K562 (cell line): ENCODE measurements around the gene HMGA1. TPM values are rescaled to one million over a fixed set of nuclear protein-coding genes. Genes with fewer than 3 reads are reported as not detected.

Experiments used
- ATF3 ChIP-seq, 2 experiments: fragments of 450-650 bp in 1 of 2; sonication (generic) in 1 of 2; formaldehyde crosslinking in 1 of 2; IDR thresholded peaks in 1 of 2; conservative IDR thresholded peaks in 1 of 2; 2 replicates each; pipeline versions ENCODE4 v1.6.1 to v1.8.1; 2016 to 2023; ENCODE audit warnings: mild to moderate bottlenecking in 2 of 2, moderate library complexity in 2 of 2, inconsistent platforms in 1 of 2, missing genetic modification reagents in 1 of 2
- CCNT2 ChIP-seq: IDR thresholded peaks from 2 replicates; pipeline ENCODE4 v1.6.1; 2011; ENCODE audit warnings: borderline replicate concordance, low read depth, mild to moderate bottlenecking, moderate library complexity, mixed read lengths, low read length; ENCODE audit not compliant: insufficient read length; ENCODE audit errors: extremely low read depth
- DPF2 ChIP-seq: fragments of 450-650 bp; IDR thresholded peaks from 2 replicates; pipeline ENCODE4 v1.6.1; 2016
- EGR1 ChIP-seq: fragments of 450-650 bp; conservative IDR thresholded peaks from 2 replicates; pipeline ENCODE4 v1.6.1; 2017; ENCODE audit warnings: mild to moderate bottlenecking
- GATA2 ChIP-seq: sonication (generic); formaldehyde crosslinking; IDR thresholded peaks from 2 replicates; pipeline ENCODE4 v1.4.0; 2020; ENCODE audit warnings: mild to moderate bottlenecking, missing genetic modification reagents
- JUND ChIP-seq, 2 experiments: IDR thresholded peaks; 2 replicates in 1 of 2; 3 replicates in 1 of 2; pipeline ENCODE4 v1.6.1; 2011; ENCODE audit warnings: borderline replicate concordance in 2 of 2, low read depth in 2 of 2, low read length in 2 of 2, improper control_type of control experiment in 1 of 2, missing biosample characterization in 1 of 2, missing genetic modification characterization in 1 of 2, missing genetic modification reagents in 1 of 2
- NCOA4 ChIP-seq: fragments of 450-650 bp; IDR thresholded peaks from 2 replicates; pipeline ENCODE4 v1.6.1; 2018; ENCODE audit warnings: mild to moderate bottlenecking; ENCODE audit not compliant: partially characterized antibody
- NONO ChIP-seq, 2 experiments: fragments of 200-400 bp in 1 of 2; fragments of 450-650 bp in 1 of 2; formaldehyde crosslinking in 1 of 2; IDR thresholded peaks; 2 replicates each; pipeline ENCODE4 v1.6.1; 2017; ENCODE audit warnings: low read depth in 2 of 2, mild to moderate bottlenecking in 2 of 2, moderate library complexity in 2 of 2, low read length in 1 of 2
- RNF2 ChIP-seq: sonication (generic); IDR thresholded peaks from 2 replicates; pipeline ENCODE4 v1.6.1; 2016
- SMARCC2 ChIP-seq: fragments of 450-650 bp; IDR thresholded peaks from 2 replicates; pipeline ENCODE4 v1.6.1; 2017; ENCODE audit warnings: antibody characterized with exemption, moderate library complexity, mild to moderate bottlenecking, low read depth
- SPI1 ChIP-seq: IDR thresholded peaks from 2 replicates; pipeline ENCODE4 v1.6.1; 2011; ENCODE audit warnings: low read depth, low read length, control low read depth, borderline replicate concordance
- SRF ChIP-seq, 2 experiments: fragments of 250-450, 450-650 bp in 1 of 2; sonication (Bioruptor Pico) in 1 of 2; sonication (generic) in 1 of 2; formaldehyde crosslinking; IDR thresholded peaks; 2 replicates each; pipeline versions ENCODE4 v1.5.0 to v1.5.1; 2020 to 2022; ENCODE audit warnings: mild to moderate bottlenecking in 1 of 2, missing genetic modification reagents in 1 of 2
- STAT5A ChIP-seq: IDR thresholded peaks from 2 replicates; pipeline ENCODE4 v1.6.1; 2012; ENCODE audit warnings: low read length, inconsistent platforms, borderline replicate concordance
- ZBTB9 ChIP-seq: fragments of 450-650 bp; formaldehyde crosslinking; IDR thresholded peaks from 2 replicates; pipeline ENCODE4 v1.4.0; 2020; ENCODE audit warnings: mild to moderate bottlenecking, moderate library complexity
- ZNF699 ChIP-seq: fragments of 250-450 bp; sonication (Bioruptor Pico); IDR thresholded peaks from 2 replicates; pipeline ENCODE4 v1.8.0; 2021; ENCODE audit warnings: mild to moderate bottlenecking, moderate library complexity; ENCODE audit not compliant: insufficient replicate concordance
- polyA plus RNA-seq, 8 experiments: library from polyadenylated mRNA; depleted of rRNA in 4 of 8; stranded (reverse) in 5 of 8; unstranded in 3 of 8; fragments of >200 nt; fragmentation: Nextera tagmentation in 2 of 8; fragmentation: Illumina TruSeq in 1 of 8; extraction: Ambion mirVana in 2 of 8; extraction: Trizol in 1 of 8; gene quantifications; 2 replicates each; pipeline versions ENCODE4 v1.2.1 to v1.2.3, GENCODE V29; 2011 to 2014; ENCODE audit warnings: inconsistent platforms in 1 of 8, missing spikeins in 1 of 8
- total RNA-seq, 7 experiments: library from RNA; depleted of rRNA in 6 of 7; stranded (reverse); fragments of >200 nt in 6 of 7; fragmentation: Illumina TruSeq in 2 of 7; extraction: Trizol in 2 of 7; gene quantifications; 2 replicates each; pipeline versions ENCODE4 v1.2.1 to v1.2.3, GENCODE V29; 2011 to 2021; ENCODE audit warnings: low replicate concordance in 1 of 7
- TF ChIP-seq, protein P1 (sequence below): IDR thresholded peaks from 2 replicates; pipeline ENCODE4 v1.6.1; 2012; ENCODE audit warnings: low read depth, low read length, improper control_type of control experiment, borderline replicate concordance
- TF ChIP-seq, protein P2 (sequence below): fragments of 450-650 bp; formaldehyde crosslinking; IDR thresholded peaks from 2 replicates; pipeline ENCODE4 v1.4.0; 2020; ENCODE audit warnings: mild to moderate bottlenecking, mixed read lengths

Gene HMGA1
- total and polyA plus RNA-seq, 9 of the 15 experiments (the other 6 are each of a cell fraction or from before 2014, with no cell fraction given) = 27.8 to 1,947 (median 594) TPM

- peak in 1 of 2 experiments; percentile 37; a peak in 1 of 4 replicates for TF ChIP-seq SRF (CRISPR knock-in tag; IDR thresholded peaks at IDR 0.05)
- peak; percentile 60 for TF ChIP-seq ATF3 (IDR thresholded peaks at IDR 0.05)
- TF ChIP-seq ATF3 (CRISPR knock-in tag; conservative IDR thresholded peaks at IDR 0.05) = no peak
- TF ChIP-seq RNF2 = peak; percentile 68; the same call in 1 of the 2 replicates
- TF ChIP-seq ZBTB9 (CRISPR knock-in tag) = no peak
- TF ChIP-seq STAT5A = peak; percentile 91
- peak; percentile 71 for TF ChIP-seq CCNT2
- TF ChIP-seq JUND (IDR thresholded peaks at IDR 0.05; ENCODE audit: borderline replicate concordance, low read depth, low read length) = peak; percentile 84
- TF ChIP-seq JUND (tag; IDR thresholded peaks at IDR 0.05; ENCODE audit: borderline replicate concordance, low read depth, low read length) = peak; percentile 75; the same call in 2 of the 3 replicates
- TF ChIP-seq SMARCC2 = peak; percentile 86; the same call in 1 of the 2 replicates
- TF ChIP-seq NCOA4 = peak; percentile 60
- TF ChIP-seq, protein P1, sequence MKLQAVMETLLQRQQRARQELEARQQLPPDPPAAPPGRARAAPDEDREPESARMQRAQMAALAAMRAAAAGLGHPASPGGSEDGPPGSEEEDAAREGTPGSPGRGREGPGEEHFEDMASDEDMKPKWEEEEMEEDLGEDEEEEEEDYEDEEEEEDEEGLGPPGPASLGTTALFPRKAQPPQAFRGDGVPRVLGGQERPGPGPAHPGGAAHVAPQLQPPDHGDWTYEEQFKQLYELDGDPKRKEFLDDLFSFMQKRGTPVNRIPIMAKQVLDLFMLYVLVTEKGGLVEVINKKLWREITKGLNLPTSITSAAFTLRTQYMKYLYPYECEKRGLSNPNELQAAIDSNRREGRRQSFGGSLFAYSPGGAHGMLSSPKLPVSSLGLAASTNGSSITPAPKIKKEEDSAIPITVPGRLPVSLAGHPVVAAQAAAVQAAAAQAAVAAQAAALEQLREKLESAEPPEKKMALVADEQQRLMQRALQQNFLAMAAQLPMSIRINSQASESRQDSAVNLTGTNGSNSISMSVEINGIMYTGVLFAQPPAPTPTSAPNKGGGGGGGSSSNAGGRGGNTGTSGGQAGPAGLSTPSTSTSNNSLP = peak; percentile 57; the same call in 1 of the 2 replicates
- TF ChIP-seq GATA2 (CRISPR knock-in tag) = peak; percentile 93
- TF ChIP-seq DPF2 = peak; percentile 95
- peak; percentile 33; the same call in 1 of the 2 replicates for TF ChIP-seq EGR1
- TF ChIP-seq SPI1 = peak; percentile 15; the same call in 1 of the 2 replicates
- TF ChIP-seq NONO (IDR thresholded peaks at IDR 0.05; ENCODE audit: low read depth in 2 of 2, low read length in 1 of 2) = peak in 1 of 2 experiments; percentile 14; a peak in 1 of 4 replicates
- TF ChIP-seq, protein P2, sequence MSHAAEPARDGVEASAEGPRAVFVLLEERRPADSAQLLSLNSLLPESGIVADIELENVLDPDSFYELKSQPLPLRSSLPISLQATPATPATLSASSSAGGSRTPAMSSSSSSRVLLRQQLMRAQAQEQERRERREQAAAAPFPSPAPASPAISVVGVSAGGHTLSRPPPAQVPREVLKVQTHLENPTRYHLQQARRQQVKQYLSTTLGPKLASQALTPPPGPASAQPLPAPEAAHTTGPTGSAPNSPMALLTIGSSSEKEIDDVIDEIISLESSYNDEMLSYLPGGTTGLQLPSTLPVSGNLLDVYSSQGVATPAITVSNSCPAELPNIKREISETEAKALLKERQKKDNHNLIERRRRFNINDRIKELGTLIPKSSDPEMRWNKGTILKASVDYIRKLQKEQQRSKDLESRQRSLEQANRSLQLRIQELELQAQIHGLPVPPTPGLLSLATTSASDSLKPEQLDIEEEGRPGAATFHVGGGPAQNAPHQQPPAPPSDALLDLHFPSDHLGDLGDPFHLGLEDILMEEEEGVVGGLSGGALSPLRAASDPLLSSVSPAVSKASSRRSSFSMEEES (CRISPR knock-in tag) = peak; percentile 35
- TF ChIP-seq ZNF699 = no peak
Observed at GRCh38 chr6:34281702-34282334, 45.1 kb downstream of the HMGA1 start (continued).
